IMR-90 (cell line): ENCODE data around the gene ALDOC.

Experiments used
- CEBPB ChIP-seq: IDR thresholded peaks from 2 replicates; pipeline ENCODE4 v1.6.1; 2012; ENCODE audit warnings: low read depth, low read length, improper control_type of control experiment
- CTCF ChIP-seq: conservative IDR thresholded peaks from 2 replicates; pipeline ENCODE4 v1.5.1; 2012; ENCODE audit warnings: mild to moderate bottlenecking, low read depth, low read length, improper control_type of control experiment
- ELK1 ChIP-seq: fragments of 150-350 bp; IDR thresholded peaks from 2 replicates; pipeline ENCODE4 v1.6.1; 2016; ENCODE audit warnings: low read depth, mild to moderate bottlenecking, low read length, moderate library complexity, borderline replicate concordance
- MXI1 ChIP-seq: IDR thresholded peaks from 2 replicates; pipeline ENCODE4 v1.6.1; 2012; ENCODE audit warnings: low read depth, mild to moderate bottlenecking, low read length, moderate library complexity, borderline replicate concordance
- POLR2A ChIP-seq: IDR thresholded peaks from 2 replicates; pipeline ENCODE4 v1.6.1; 2012; ENCODE audit warnings: mild to moderate bottlenecking, low read depth, low read length

- TF ChIP-seq ELK1, result no peak
- TF ChIP-seq CTCF, result no peak
- TF ChIP-seq POLR2A, result no peak
- no peak for TF ChIP-seq CEBPB
- no peak for TF ChIP-seq MXI1
These were observed 21.7 kb upstream of the ALDOC start for GRCh38 chr17:28598389-28598788.
